GM23338 (cell line): ENCODE results near the gene KIRREL3. TPM values are rescaled to one million over a fixed set of nuclear protein-coding genes. Genes with fewer than 3 reads are reported as not detected.

Experiments
- ATAC-seq: fragments of 200-7000 bp; cut with Tn5 transposase; 3 replicates; pipeline ENCODE4 v1.9.1; 2020
- DNase-seq: peaks from one replicate; pipeline ENCODE4 v3.0.0-alpha.2; 2015; ENCODE audit warnings: low spot score
- H2AFZ ChIP-seq: fragments of 200-600 bp; sonication (generic); 2 replicates; pipeline ENCODE4 v1.8.0; 2016; ENCODE audit warnings: antibody characterized with exemption, mild to moderate bottlenecking, moderate library complexity
- H3F3A ChIP-seq: fragments of 200-600 bp; sonication (generic); replicated peaks from 2 replicates; pipeline ENCODE4 v1.8.0; 2017; ENCODE audit warnings: antibody characterized with exemption, mixed run types, low read depth
- H3K27ac ChIP-seq: fragments of 200-600 bp; sonication (generic); 2 replicates; pipeline ENCODE4 v1.6.1; 2016; ENCODE audit warnings: low read depth
- H3K27me3 ChIP-seq: fragments of 200-600 bp; sonication (generic); 2 replicates; pipeline ENCODE4 v1.8.0; 2016; ENCODE audit warnings: mild to moderate bottlenecking, mixed run types, moderate library complexity; ENCODE audit not compliant: insufficient read depth
- H3K36me3 ChIP-seq: fragments of 200-600 bp; sonication (generic); 2 replicates; pipeline ENCODE4 v1.8.0; 2016; ENCODE audit warnings: mild to moderate bottlenecking; ENCODE audit not compliant: insufficient read depth
- H3K4me1 ChIP-seq: fragments of 200-600 bp; sonication (generic); 2 replicates; pipeline ENCODE4 v1.8.0; 2016; ENCODE audit warnings: mild to moderate bottlenecking, moderate library complexity; ENCODE audit not compliant: insufficient read depth
- H3K4me2 ChIP-seq: fragments of 200-600 bp; sonication (generic); 2 replicates; pipeline ENCODE4 v1.7.1; 2017; ENCODE audit warnings: mixed run types
- H3K4me3 ChIP-seq: fragments of 200-600 bp; sonication (generic); 2 replicates; pipeline ENCODE4 v1.6.1; 2016; ENCODE audit warnings: mixed run types
- H3K79me2 ChIP-seq: fragments of 200-600 bp; sonication (generic); replicated peaks from 2 replicates; pipeline ENCODE4 v1.8.0; 2017; ENCODE audit warnings: mild to moderate bottlenecking; ENCODE audit not compliant: insufficient read depth
- H3K9me2 ChIP-seq: fragments of 200-600 bp; sonication (generic); 2 replicates; pipeline ENCODE4 v1.8.0; 2017; ENCODE audit not compliant: insufficient read depth
- H4K20me1 ChIP-seq: fragments of 200-600 bp; sonication (generic); replicated peaks from 2 replicates; pipeline ENCODE4 v1.8.0; 2017; ENCODE audit warnings: mild to moderate bottlenecking; ENCODE audit not compliant: insufficient read depth
- H3K27ac Mint-ChIP-seq: 2 replicates; pipeline ENCODE4 v1.8.0; 2020; ENCODE audit warnings: inconsistent platforms, mild to moderate bottlenecking, moderate library complexity, mixed read lengths
- H3K27me3 Mint-ChIP-seq: 3 replicates; pipeline ENCODE4 v1.8.0; 2022; ENCODE audit warnings: low read depth, mild to moderate bottlenecking, moderate library complexity, mixed read lengths, inconsistent platforms; ENCODE audit not compliant: insufficient read depth, poor library complexity
- H3K36me3 Mint-ChIP-seq: 3 replicates; pipeline ENCODE4 v1.8.0; 2021; ENCODE audit warnings: low read depth, mild to moderate bottlenecking, inconsistent platforms, moderate library complexity, mixed read lengths
- H3K4me1 Mint-ChIP-seq: 3 replicates; pipeline ENCODE4 v1.8.0; 2020; ENCODE audit warnings: mild to moderate bottlenecking, inconsistent platforms, mixed read lengths
- H3K4me3 Mint-ChIP-seq: 3 replicates; pipeline ENCODE4 v1.8.0; 2021; ENCODE audit warnings: moderate library complexity, mild to moderate bottlenecking, inconsistent platforms, mixed read lengths
- H3K9me3 Mint-ChIP-seq: 3 replicates; pipeline ENCODE4 v1.8.0; 2020; ENCODE audit warnings: moderate library complexity, mild to moderate bottlenecking, inconsistent platforms, mixed read lengths
- CTCF ChIP-seq, 2 experiments: fragments of 200-600 bp in 1 of 2; sonication (generic) in 1 of 2; conservative IDR thresholded peaks; 2 replicates each; pipeline versions ENCODE4 v1.5.1 to v1.6.1; 2016 to 2017; ENCODE audit warnings: antibody characterized with exemption in 2 of 2, low read depth in 2 of 2, mild to moderate bottlenecking in 2 of 2, moderate library complexity in 1 of 2
- ETS1 ChIP-seq: IDR thresholded peaks from 2 replicates; pipeline ENCODE4 v1.6.1; 2016; ENCODE audit warnings: antibody characterized with exemption
- EZH2 ChIP-seq: fragments of 200-600 bp; sonication (generic); IDR thresholded peaks from one replicate; pipeline ENCODE4 v1.8.0; 2017; ENCODE audit warnings: antibody characterized with exemption, mild to moderate bottlenecking, low read depth; ENCODE audit not compliant: unreplicated experiment
- JUNB ChIP-seq: IDR thresholded peaks from one replicate; pipeline ENCODE4 v1.6.1; 2016; ENCODE audit warnings: antibody characterized with exemption; ENCODE audit not compliant: unreplicated experiment
- NANOG ChIP-seq: IDR thresholded peaks from 2 replicates; pipeline ENCODE4 v1.6.1; 2016; ENCODE audit warnings: antibody characterized with exemption, borderline replicate concordance
- REST ChIP-seq: IDR thresholded peaks from one replicate; pipeline ENCODE4 v1.6.1; 2018; ENCODE audit warnings: antibody characterized with exemption; ENCODE audit not compliant: unreplicated experiment
- ZNF114 ChIP-seq: fragments of 250-450 bp; sonication (Bioruptor Pico); IDR thresholded peaks from 2 replicates; pipeline ENCODE4 v1.5.0; 2020; ENCODE audit warnings: mild to moderate bottlenecking, moderate library complexity
- ZNF331 ChIP-seq: fragments of 250-450 bp; sonication (Bioruptor Pico); IDR thresholded peaks from 2 replicates; pipeline ENCODE4 v1.5.0; 2020; ENCODE audit warnings: low read depth, mild to moderate bottlenecking, moderate library complexity
- ZNF462 ChIP-seq: fragments of 250-450 bp; sonication (Bioruptor Pico); IDR thresholded peaks from 2 replicates; pipeline ENCODE4 v1.5.0; 2020; ENCODE audit warnings: mild to moderate bottlenecking, moderate library complexity
- polyA plus RNA-seq: library from polyadenylated mRNA; unstranded; fragments of >200 nt; fragmentation: Nextera tagmentation; extraction: Ambion mirVana; gene quantifications from 2 replicates; pipeline ENCODE4 v1.2.1, GENCODE V29; 2016
- total RNA-seq: library from RNA; depleted of rRNA; stranded (reverse); fragments of >200 nt; shearing (Covaris generic); gene quantifications from 2 replicates; pipeline ENCODE4 v1.2.3, GENCODE V29; 2014

The KIRREL3 gene
- total and polyA plus RNA-seq, 2 experiments from 2014 or later = 0.13 to 1.5 TPM

- TF ChIP-seq ZNF462 (CRISPR knock-in tag) = no peak
- no peak for TF ChIP-seq EZH2
- no peak for TF ChIP-seq ZNF114 (CRISPR knock-in tag)
- TF ChIP-seq JUNB = no peak
- TF ChIP-seq ETS1 = no peak
- no peak for TF ChIP-seq CTCF (conservative IDR thresholded peaks at IDR 0.05; ENCODE audit: low read depth in 2 of 2)
- no peak for TF ChIP-seq NANOG
Measured at GRCh38 chr11:126423154-126423553, 577.4 kb downstream of the KIRREL3 start (continued).

GRCh38 chr11:126422446-126422845, 578.1 kb downstream of the KIRREL3 start:
- Mint-ChIP-seq H3K27ac (no peak overlapping the region), H3K27me3 (peaks cover 10% of the 10 kb centered on the region), H3K36me3 (no peaks in the 10 kb centered on the region), H3K9me3 (no peaks in the 10 kb centered on the region), H3K4me1 (peaks cover 8% of the 10 kb centered on the region), H3K4me3 (no peak overlapping the region)
- Histone ChIP-seq H2AFZ (no peak overlapping the region), H3K27ac (no peak overlapping the region), H3K9me2 (no peaks in the 10 kb centered on the region), H3K4me2 (no peak overlapping the region), H4K20me1 (no peaks in the 10 kb centered on the region), H3K4me1 (peaks cover 4% of the 10 kb centered on the region; the same call in 1 of the 2 replicates), H3F3A (no peaks in the 10 kb centered on the region), H3K79me2 (no peaks in the 10 kb centered on the region), H3K27me3 (no peaks in the 10 kb centered on the region), H3K36me3 (no peaks in the 10 kb centered on the region), H3K4me3 (no peak overlapping the region)
- no peak for ATAC-seq
- DNase-seq = no peak
- TF ChIP-seq ETS1 (no peak), REST (no peak), EZH2 (no peak), ZNF331 (CRISPR knock-in tag) (no peak)
